Adipocyte (in vitro differentiated cells): ENCODE results near the gene PARN.
"Not testable (repeated sequence)": the region's sequence is repeated elsewhere in the genome, so short reads cannot be mapped to it uniquely, and the experiment has no call there.

ENCODE experiments used
- DNase-seq: peaks from one replicate; pipeline ENCODE4 v3.0.0-alpha.2; 2015; ENCODE audit warnings: low read depth
- H3K27me3 ChIP-seq: replicated peaks from 2 replicates; pipeline ENCODE4 v1.7.0; 2013; ENCODE audit warnings: mild to moderate bottlenecking, low read length, moderate library complexity; ENCODE audit not compliant: control insufficient read depth, insufficient read depth
- H3K36me3 ChIP-seq: 2 replicates; pipeline ENCODE4 v1.7.0; 2013; ENCODE audit warnings: low read length, mild to moderate bottlenecking, moderate library complexity; ENCODE audit not compliant: control insufficient read depth, insufficient read depth, severe bottlenecking
- H3K4me1 ChIP-seq: 2 replicates; pipeline ENCODE4 v1.7.0; 2013; ENCODE audit warnings: mild to moderate bottlenecking, low read length, moderate library complexity; ENCODE audit not compliant: control insufficient read depth, insufficient read depth
- H3K4me3 ChIP-seq: 2 replicates; pipeline ENCODE4 v1.7.0; 2013; ENCODE audit warnings: mild to moderate bottlenecking, low read length, moderate library complexity
- H3K9ac ChIP-seq: 2 replicates; pipeline ENCODE4 v1.7.0; 2013; ENCODE audit warnings: mild to moderate bottlenecking, low read length, moderate library complexity
- H3K9me3 ChIP-seq: 2 replicates; pipeline ENCODE4 v1.7.0; 2013; ENCODE audit warnings: mild to moderate bottlenecking, low read length, moderate library complexity; ENCODE audit not compliant: control insufficient read depth

The PARN gene

DNA sequence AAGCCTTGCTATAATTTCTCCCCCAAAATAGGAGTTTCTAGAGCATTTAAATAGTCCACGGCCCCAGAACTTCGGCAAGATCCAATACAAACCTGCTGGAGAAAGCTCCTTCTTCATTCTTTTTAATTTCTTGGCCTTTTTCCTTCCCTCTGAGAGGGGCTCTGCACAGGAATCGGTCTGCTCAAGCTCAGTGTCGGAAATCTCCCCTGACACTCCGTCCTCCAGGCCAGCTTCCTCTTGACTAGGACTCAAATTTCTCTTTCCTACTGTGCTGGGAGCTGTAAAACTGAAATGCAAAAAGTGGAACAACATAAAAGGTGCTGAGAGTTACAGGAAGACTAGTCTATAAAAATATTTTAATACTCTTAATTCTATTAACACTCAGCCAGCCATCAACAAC is 183.3 kb downstream of the PARN start:
- Histone ChIP-seq H3K4me1 (peaks cover 25% of the 10 kb centered on the region), H3K9ac (no peak overlapping the region), H3K27me3 (no peaks in the 10 kb centered on the region), H3K4me3 (no peak overlapping the region), H3K9me3 (no peaks in the 10 kb centered on the region), H3K36me3 (peaks cover 7% of the 10 kb centered on the region)
- no peak for DNase-seq

DNA sequence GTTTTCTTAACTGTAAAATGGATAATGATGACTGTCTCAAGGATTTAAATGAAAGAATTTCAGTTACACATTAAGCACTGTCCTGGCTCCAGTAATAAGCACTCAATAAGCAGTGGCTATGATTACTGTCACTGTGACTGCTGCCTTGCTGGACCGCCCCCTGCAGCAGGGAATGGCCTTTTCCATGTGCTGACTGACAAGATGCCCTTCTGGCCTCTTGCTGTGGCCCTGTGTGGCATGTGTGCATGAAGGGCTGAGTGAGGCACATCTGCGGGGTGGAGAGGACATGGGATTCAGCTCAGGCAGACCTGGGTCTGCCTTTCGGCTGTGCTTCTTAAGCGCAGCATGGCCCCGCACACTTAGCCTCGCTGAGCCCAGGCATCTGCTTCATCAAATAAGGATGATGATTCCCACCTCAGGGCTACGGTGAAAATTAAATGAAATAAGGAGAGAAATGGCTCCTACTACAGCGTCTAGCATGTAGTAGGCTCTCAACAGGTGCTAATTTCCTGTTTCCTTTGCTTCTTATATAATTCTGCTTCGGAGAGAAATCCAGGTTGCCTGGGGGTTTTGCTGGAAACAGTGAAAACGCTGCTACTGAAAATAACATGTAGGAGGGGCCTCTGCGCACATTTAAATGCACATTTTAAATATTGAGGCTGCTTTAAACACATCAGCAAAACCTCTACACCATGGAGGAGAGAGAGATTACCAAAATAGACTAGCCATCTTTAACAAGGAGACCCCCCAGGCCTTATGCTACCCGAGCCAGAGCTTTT is 183.9 kb downstream of the PARN start:
- Histone ChIP-seq H3K9ac (no peak overlapping the region), H3K27me3 (no peaks in the 10 kb centered on the region), H3K4me3 (no peak overlapping the region), H3K9me3 (no peaks in the 10 kb centered on the region), H3K36me3 (peaks cover 7% of the 10 kb centered on the region), H3K4me1 (peaks cover 22% of the 10 kb centered on the region)
- no peak for DNase-seq

DNA sequence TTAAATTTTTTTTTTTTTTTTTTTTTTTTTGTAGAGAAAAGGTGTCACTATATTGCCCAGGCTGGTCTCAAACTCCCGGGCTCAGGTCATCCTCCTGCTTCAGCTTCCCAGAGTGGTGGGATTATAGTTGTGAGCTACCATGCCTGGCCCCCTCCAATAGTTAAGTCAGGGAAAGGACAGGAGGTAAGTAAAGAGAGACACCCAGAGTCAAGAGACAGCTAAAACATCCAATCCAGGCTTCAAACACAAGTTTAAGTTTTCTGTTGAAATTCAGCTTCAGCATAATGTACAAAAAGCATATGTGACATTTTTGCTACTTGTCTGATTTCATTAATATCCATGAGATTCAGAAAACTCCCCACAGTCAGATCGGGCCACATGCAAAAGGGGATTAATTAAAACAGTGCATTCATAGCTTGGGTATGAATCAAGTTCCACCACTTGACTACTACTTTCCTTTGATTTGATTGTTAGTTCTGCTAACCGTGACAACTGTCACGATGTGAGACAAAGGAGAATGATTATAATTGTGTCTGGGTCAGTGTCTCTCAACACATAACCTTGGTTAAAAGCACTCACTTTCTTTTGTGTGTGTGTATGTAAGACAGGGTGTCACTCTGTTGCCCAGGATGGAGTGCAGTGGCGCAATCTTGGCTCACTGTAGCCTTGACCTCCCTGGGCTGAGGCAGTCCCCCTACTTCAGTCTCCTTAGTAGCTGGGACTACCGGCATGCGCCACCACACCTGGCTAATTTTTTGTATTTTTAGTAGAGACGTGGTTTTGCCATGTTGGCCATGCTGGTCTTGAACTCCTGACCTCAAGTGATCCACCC is 184.9 kb downstream of the PARN start:
- no peak overlapping the region for H3K9ac ChIP-seq
- DNase-seq: peak; percentile 3
- peaks cover 7% of the 10 kb centered on the region for H3K36me3 ChIP-seq
- no peak overlapping the region for H3K4me3 ChIP-seq
- no peaks in the 10 kb centered on the region for H3K27me3 ChIP-seq
- H3K9me3 ChIP-seq: no peaks in the 10 kb centered on the region
- H3K4me1 ChIP-seq: peaks cover 13% of the 10 kb centered on the region

DNA sequence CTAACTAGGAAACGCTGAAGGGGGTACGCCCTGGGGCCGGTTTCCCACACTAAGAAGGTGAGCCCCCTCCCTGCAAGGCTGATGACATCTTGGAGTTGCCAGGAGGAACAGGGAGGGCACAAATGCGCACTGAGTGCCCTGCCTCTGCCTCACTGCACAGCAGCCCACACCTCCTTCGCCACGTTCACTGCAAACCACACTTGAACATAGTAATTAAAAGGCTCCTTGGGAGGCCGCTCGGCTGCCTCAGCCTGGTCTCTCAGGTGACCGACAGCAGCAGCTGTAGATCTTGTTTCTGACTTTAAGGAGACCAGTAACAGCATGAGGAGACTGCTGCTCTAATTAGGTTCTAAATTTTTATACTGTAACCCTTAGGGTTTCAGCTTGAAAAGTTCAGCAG is 188.5 kb downstream of the PARN start:
- not testable (repeated sequence) for H3K4me3 ChIP-seq, H3K9me3 ChIP-seq, DNase-seq, H3K9ac ChIP-seq, H3K4me1 ChIP-seq, H3K27me3 ChIP-seq, H3K36me3 ChIP-seq

DNA sequence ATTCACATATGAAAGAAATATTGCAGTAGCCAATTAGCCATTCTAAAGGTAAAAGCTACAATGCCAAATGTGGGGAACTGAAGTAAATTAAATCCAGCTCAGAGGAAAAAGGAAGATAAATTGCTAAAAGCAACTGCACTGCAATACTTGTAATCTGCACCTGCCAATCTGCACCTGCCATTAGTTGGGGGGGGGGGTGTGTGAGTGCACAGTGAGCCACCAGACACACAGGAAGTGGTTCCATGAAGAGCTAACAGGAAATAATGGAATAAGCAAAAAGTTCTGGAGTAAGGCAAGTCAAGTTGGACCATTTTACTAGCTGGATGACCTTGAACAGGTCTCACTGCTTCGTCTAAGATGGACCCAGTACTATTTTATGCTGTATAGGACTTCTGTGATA is 191.8 kb downstream of the PARN start:
- Histone ChIP-seq H3K4me3 (no peak overlapping the region), H3K27me3 (no peaks in the 10 kb centered on the region), H3K9ac (no peak overlapping the region), H3K9me3 (no peaks in the 10 kb centered on the region), H3K4me1 (no peaks in the 10 kb centered on the region), H3K36me3 (peaks cover 10% of the 10 kb centered on the region)
- no peak for DNase-seq

DNA sequence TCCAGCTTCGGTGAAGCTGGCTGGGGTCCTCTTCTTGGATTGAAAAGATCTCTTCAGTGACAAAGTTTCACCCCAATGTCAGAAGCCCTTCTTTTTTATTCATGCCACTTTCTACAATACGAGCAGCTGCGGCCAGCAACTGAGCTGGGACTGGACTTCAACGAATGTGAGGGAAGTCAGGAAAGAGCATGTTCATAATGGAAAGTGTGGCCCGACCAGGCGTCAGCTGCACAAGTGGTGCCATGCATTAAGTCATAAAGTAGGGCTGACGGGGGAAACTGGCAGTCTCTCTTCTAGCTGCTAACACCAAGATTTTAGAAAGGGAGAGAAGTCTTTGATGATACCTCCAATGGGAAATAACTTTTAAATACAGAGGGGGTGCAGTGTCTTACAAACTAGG is 192.6 kb downstream of the PARN start:
- no peak for DNase-seq

DNA sequence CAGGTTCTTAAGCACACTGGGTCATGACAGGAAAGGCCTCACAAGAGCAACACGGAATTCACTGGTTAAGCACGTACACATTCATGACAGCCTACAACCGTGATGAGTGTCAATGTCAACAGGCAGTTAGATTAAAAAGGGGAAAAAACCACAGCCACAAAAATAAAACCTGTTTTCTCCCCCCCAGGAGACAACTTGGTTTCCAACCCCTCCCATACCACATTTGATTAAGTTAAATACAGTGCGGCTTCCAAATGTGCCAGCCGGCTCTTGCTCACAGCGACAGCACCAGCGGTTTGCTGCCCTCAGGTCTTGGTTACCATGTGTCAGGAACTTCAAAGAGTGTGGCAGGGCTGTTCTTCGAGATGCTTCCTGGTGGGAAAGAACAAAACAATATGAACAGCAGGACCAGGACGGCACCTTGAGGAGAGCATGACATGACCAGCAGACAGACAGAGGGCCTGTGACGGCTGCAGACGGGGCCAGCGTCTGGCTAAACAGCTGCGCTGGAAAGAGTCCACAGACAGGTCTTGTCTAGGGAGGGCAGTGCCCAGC is 193.6 kb downstream of the PARN start:
- Histone ChIP-seq H3K36me3 (peaks cover 14% of the 10 kb centered on the region), H3K4me1 (no peaks in the 10 kb centered on the region), H3K27me3 (no peaks in the 10 kb centered on the region), H3K4me3 (no peak overlapping the region), H3K9ac (no peak overlapping the region), H3K9me3 (no peaks in the 10 kb centered on the region)
- no peak for DNase-seq

More for the DNA sequence above, 192.6 kb downstream of the PARN start:
- Histone ChIP-seq H3K9me3 (no peaks in the 10 kb centered on the region), H3K36me3 (peaks cover 14% of the 10 kb centered on the region), H3K4me1 (no peaks in the 10 kb centered on the region), H3K27me3 (no peaks in the 10 kb centered on the region), H3K4me3 (no peak overlapping the region), H3K9ac (no peak overlapping the region)

DNA sequence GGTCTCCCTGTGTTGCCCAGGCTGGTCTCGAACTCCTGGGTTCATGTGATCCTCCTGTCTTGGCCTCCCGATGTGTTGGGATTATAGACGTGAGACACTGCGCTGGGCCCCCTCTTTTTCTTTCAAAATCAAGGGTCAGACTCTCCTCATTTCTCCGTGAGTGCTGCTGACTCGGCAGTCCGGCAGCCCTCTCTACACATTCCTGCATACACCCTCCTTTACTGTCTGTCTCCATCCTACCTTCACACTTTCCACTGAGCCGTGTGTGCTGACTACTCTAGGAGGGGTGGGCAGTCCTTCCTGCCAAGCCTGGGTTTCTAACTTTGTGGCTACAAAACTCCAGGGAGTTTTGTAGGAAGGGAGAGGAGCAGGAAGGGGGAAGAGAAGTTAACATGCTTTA is 195.2 kb downstream of the PARN start:
- Histone ChIP-seq H3K27me3 (no peaks in the 10 kb centered on the region), H3K36me3 (peaks cover 14% of the 10 kb centered on the region), H3K9ac (no peak overlapping the region), H3K4me1 (no peaks in the 10 kb centered on the region), H3K9me3 (no peaks in the 10 kb centered on the region), H3K4me3 (no peak overlapping the region)
- DNase-seq: no peak

DNA sequence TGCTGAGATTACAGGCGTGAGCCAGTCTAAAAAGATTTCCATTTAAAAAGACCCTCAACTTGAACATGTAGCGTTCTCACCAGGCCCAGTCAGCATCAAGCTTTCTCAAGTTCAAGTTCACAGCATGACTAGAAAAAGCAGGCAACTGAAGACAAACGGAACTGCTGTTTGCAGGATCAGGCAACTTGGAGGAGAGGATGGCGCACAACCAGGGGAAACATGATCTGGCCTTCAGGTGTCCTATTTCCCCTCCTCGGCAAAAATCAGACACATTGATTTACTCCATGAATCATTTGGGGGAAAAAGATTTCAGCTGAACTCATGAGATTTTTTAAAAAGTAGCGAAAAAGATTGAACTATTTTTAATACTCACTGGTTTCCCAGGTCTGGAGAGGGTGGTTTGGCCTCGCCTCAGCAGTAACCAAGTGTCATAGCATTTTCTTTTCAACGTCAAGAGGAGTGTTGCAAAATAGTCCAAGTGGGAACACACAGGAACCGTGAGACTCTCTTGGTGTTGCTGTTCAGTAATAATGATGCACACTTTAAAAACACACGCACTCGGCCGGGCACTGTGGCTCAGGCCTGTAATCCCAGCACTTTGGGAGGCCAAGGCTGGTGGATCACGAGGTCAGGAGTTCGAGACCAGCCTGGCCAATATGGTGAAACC is 201.0 kb downstream of the PARN start:
- not testable (repeated sequence) for DNase-seq, H3K36me3 ChIP-seq, H3K9ac ChIP-seq, H3K27me3 ChIP-seq, H3K9me3 ChIP-seq, H3K4me1 ChIP-seq, H3K4me3 ChIP-seq

DNA sequence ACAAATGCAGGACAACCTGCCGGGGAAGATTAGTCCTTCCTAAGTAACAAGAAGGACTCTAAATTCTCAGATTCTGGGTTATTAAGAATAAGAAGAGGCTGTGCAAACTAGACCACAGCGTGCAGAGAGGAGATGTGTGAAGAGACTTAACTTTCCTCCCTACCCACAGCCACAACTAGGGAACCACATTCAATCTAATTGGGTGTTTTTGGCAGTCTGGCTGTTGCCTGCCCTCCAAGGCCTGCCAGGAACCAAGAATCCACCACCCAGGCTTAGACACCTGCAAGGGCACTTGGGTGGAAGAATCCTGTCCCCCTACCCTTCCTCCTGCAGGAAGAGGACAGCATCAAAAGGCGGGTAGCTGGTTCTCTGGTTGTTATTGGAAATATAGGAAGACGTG is 202.0 kb downstream of the PARN start:
- H3K27me3 ChIP-seq: no peaks in the 10 kb centered on the region
- no peaks in the 10 kb centered on the region for H3K9me3 ChIP-seq
- peaks cover 4% of the 10 kb centered on the region for H3K36me3 ChIP-seq
- no peak for DNase-seq
- no peak overlapping the region for H3K9ac ChIP-seq
- no peaks in the 10 kb centered on the region for H3K4me1 ChIP-seq
- H3K4me3 ChIP-seq: no peak overlapping the region

DNA sequence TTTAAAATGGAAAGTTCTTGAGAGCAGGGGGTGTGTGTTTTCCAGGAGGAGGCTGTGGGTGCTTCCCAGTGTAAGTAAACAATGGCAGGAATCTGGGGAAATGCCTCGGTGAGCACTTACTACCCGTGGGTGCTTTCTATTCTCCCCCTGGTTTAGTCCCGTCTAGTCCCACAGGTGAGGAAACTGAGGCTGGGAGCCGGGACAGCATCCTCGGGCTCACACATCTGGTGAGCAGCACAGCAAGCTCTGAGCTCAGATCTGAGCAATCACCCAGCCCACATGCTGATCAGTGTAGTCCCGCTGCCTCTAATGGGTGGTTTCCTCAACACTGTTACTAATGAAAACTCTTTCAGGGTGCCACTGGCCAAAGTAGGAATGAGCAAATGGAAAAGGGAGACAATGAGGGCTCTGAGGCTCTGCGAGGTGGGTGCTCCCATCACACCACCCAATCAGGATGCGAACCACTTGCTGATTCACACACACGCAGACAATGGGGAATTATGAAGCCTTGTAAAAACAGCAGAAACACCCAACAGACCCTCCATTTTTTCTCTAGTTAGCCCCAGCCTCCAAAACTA is 202.6 kb downstream of the PARN start:
- Histone ChIP-seq H3K4me3 (no peak overlapping the region), H3K4me1 (no peaks in the 10 kb centered on the region), H3K27me3 (no peaks in the 10 kb centered on the region), H3K9ac (no peak overlapping the region), H3K9me3 (no peaks in the 10 kb centered on the region), H3K36me3 (peaks cover 3% of the 10 kb centered on the region)
- no peak for DNase-seq
